HepG2 (cell line): Measurements from ENCODE around the gene RPRD1A. TPM values are rescaled to one million over a fixed set of nuclear protein-coding genes. Genes with fewer than 3 reads are reported as not detected.

ENCODE experiments used
- BRD4 ChIP-seq: sonication (generic); formaldehyde crosslinking; IDR thresholded peaks from 2 replicates; pipeline ENCODE4 v1.4.0; 2020; ENCODE audit warnings: missing genetic modification reagents
- CBFB ChIP-seq: sonication (generic); formaldehyde crosslinking; IDR thresholded peaks from 2 replicates; pipeline ENCODE4 v1.4.0; 2020; ENCODE audit warnings: missing genetic modification reagents
- FOXP1 ChIP-seq, 2 experiments: fragments of 450-650 bp in 1 of 2; IDR thresholded peaks; 2 replicates each; pipeline ENCODE4 v1.6.1; 2017 to 2018; ENCODE audit warnings: antibody characterized with exemption in 1 of 2
- GTF2F1 ChIP-seq: fragments of 150-350 bp; IDR thresholded peaks from 2 replicates; pipeline ENCODE4 v1.6.1; 2014; ENCODE audit warnings: low read length
- JARID2 ChIP-seq: sonication (generic); formaldehyde crosslinking; IDR thresholded peaks from 2 replicates; pipeline ENCODE4 v1.8.1; 2023; ENCODE audit warnings: missing genetic modification reagents, inconsistent platforms; ENCODE audit not compliant: insufficient replicate concordance
- KLF6 ChIP-seq: IDR thresholded peaks from 2 replicates; pipeline ENCODE4 v1.8.0; 2016; ENCODE audit warnings: missing biosample characterization, missing genetic modification reagents
- NFKB2 ChIP-seq: sonication (generic); formaldehyde crosslinking; IDR thresholded peaks from 2 replicates; pipeline ENCODE4 v1.4.0; 2020; ENCODE audit warnings: missing genetic modification reagents, borderline replicate concordance
- RFX3 ChIP-seq: IDR thresholded peaks from 2 replicates; pipeline ENCODE4 v1.6.1; 2016; ENCODE audit warnings: missing biosample characterization, missing genetic modification reagents
- ZNF274 ChIP-seq: sonication (generic); formaldehyde crosslinking; IDR thresholded peaks from 2 replicates; pipeline ENCODE4 v1.5.1; 2020; ENCODE audit warnings: mild to moderate bottlenecking, missing genetic modification reagents
- ZNF343 ChIP-seq: sonication (generic); formaldehyde crosslinking; IDR thresholded peaks from 2 replicates; pipeline ENCODE4 v1.4.0; 2020; ENCODE audit warnings: mild to moderate bottlenecking, missing genetic modification reagents
- ZNF367 ChIP-seq: sonication (generic); formaldehyde crosslinking; IDR thresholded peaks from 2 replicates; pipeline ENCODE4 v1.4.0; 2020; ENCODE audit warnings: missing genetic modification reagents, borderline replicate concordance
- ZNF441 ChIP-seq: sonication (generic); formaldehyde crosslinking; IDR thresholded peaks from 2 replicates; pipeline ENCODE4 v1.7.0; 2021; ENCODE audit warnings: missing genetic modification reagents, borderline replicate concordance
- ZNF496 ChIP-seq: sonication (generic); formaldehyde crosslinking; IDR thresholded peaks from 2 replicates; pipeline ENCODE4 v1.8.1; 2023; ENCODE audit warnings: mild to moderate bottlenecking, moderate library complexity, missing genetic modification reagents; ENCODE audit not compliant: insufficient replicate concordance
- ZNF660 ChIP-seq: sonication (generic); formaldehyde crosslinking; IDR thresholded peaks from 2 replicates; pipeline ENCODE4 v1.5.1; 2020; ENCODE audit warnings: mild to moderate bottlenecking, low read depth, missing genetic modification reagents, borderline replicate concordance
- ZNF670 ChIP-seq: sonication (generic); formaldehyde crosslinking; IDR thresholded peaks from 2 replicates; pipeline ENCODE4 v1.8.0; 2022; ENCODE audit warnings: mild to moderate bottlenecking, missing genetic modification reagents, borderline replicate concordance
- ZNF761 ChIP-seq: sonication (generic); formaldehyde crosslinking; conservative IDR thresholded peaks from 2 replicates; pipeline ENCODE4 v1.4.0; 2020; ENCODE audit warnings: mild to moderate bottlenecking, missing genetic modification reagents
- ZNF775 ChIP-seq: sonication (generic); formaldehyde crosslinking; IDR thresholded peaks from 2 replicates; pipeline ENCODE4 v1.4.0; 2020; ENCODE audit warnings: missing genetic modification reagents, mild to moderate bottlenecking, moderate library complexity, borderline replicate concordance
- ZNF781 ChIP-seq: sonication (generic); formaldehyde crosslinking; IDR thresholded peaks from 2 replicates; pipeline ENCODE4 v1.5.1; 2020; ENCODE audit warnings: borderline replicate concordance, mild to moderate bottlenecking, missing genetic modification reagents; ENCODE audit errors: not compliant biosample characterization
- ZNF788 ChIP-seq: sonication (generic); formaldehyde crosslinking; IDR thresholded peaks from 2 replicates; pipeline ENCODE4 v1.5.0; 2020; ENCODE audit warnings: mild to moderate bottlenecking, missing genetic modification reagents, borderline replicate concordance
- polyA plus RNA-seq, 8 experiments: library from polyadenylated mRNA; depleted of rRNA in 3 of 8; stranded (reverse) in 7 of 8; unstranded in 1 of 8; fragments of >200 nt; fragmentation: Illumina TruSeq in 4 of 8; extraction: Trizol in 4 of 8; gene quantifications; 2 replicates each; pipeline versions ENCODE4 v1.2.1 to v1.2.3, GENCODE V29; 2011 to 2016; ENCODE audit warnings: low read depth in 4 of 8, missing spikeins in 1 of 8, mixed read lengths in 1 of 8; ENCODE audit not compliant: insufficient read depth in 1 of 8
- total RNA-seq, 5 experiments: library from RNA; depleted of rRNA; stranded (reverse); fragments of >200 nt; fragmentation: Illumina TruSeq; extraction: Trizol; gene quantifications; 2 replicates each; pipeline ENCODE4 v1.2.3, GENCODE V29; 2016; ENCODE audit warnings: low read depth in 1 of 5
- TF ChIP-seq, protein P1 (sequence below): sonication (generic); formaldehyde crosslinking; IDR thresholded peaks from 2 replicates; pipeline ENCODE4 v1.5.0; 2020; ENCODE audit warnings: mild to moderate bottlenecking, missing genetic modification reagents, moderate library complexity
- TF ChIP-seq, protein P2 (sequence below): sonication (generic); formaldehyde crosslinking; IDR thresholded peaks from 2 replicates; pipeline ENCODE4 v1.4.0; 2020; ENCODE audit warnings: low read depth, mild to moderate bottlenecking, missing genetic modification reagents
- TF ChIP-seq, protein P3 (sequence below): sonication (generic); formaldehyde crosslinking; IDR thresholded peaks from 2 replicates; pipeline ENCODE4 v1.5.0; 2020; ENCODE audit warnings: missing genetic modification reagents
- TF ChIP-seq, protein P4 (sequence below): sonication (generic); formaldehyde crosslinking; IDR thresholded peaks from 2 replicates; pipeline ENCODE4 v1.9.0; 2022; ENCODE audit warnings: low read depth, missing genetic modification reagents

Gene RPRD1A
- total and polyA plus RNA-seq, 2 of the 13 experiments (the other 11 are each of a cell fraction or from before 2014, with no cell fraction given) = 42.5 to 78.2 TPM

DNA sequence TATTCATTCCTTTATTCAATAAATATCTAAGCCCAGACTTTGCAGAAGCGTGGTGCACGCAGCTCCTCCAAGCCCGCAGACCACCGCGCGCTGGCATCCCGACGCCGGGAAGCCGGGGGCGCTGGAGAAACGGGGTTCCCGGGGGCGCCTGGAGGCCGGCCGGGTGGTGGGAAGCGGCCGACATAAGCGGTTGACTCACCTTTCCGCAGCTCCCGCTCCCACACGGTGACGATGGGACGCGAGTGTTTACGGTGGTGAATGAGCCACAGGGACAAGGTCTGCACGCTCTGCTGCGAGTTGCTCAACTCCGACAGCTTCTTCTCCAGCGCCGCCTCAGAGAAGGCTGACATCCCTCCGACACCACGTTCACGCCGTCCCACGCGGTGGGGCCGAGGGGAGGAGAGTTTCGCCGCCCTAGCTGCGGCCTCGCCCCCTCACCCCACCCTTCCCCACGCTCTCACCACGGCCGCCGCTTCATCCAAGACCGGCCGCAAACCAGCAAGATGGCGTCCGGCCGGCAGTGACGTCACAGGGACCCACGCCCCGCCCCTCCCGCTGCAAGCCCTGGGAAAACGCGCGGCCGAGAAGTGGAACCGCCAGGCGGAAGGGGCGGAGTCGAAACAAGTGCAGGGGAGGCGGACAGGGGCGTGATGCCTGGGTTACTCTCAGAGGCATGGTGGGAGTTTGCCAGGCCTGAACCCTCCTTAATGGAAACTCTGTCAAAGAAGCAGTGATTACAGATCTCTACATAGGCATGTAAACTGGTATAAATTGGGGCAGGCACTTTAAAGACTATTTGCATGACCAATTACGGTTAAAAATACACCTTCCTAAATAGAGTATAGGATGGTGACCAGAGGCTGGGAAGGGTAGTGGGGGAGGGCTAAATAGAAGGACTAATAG, at the start of gene RPRD1A (continued):
- TF ChIP-seq, protein P1, sequence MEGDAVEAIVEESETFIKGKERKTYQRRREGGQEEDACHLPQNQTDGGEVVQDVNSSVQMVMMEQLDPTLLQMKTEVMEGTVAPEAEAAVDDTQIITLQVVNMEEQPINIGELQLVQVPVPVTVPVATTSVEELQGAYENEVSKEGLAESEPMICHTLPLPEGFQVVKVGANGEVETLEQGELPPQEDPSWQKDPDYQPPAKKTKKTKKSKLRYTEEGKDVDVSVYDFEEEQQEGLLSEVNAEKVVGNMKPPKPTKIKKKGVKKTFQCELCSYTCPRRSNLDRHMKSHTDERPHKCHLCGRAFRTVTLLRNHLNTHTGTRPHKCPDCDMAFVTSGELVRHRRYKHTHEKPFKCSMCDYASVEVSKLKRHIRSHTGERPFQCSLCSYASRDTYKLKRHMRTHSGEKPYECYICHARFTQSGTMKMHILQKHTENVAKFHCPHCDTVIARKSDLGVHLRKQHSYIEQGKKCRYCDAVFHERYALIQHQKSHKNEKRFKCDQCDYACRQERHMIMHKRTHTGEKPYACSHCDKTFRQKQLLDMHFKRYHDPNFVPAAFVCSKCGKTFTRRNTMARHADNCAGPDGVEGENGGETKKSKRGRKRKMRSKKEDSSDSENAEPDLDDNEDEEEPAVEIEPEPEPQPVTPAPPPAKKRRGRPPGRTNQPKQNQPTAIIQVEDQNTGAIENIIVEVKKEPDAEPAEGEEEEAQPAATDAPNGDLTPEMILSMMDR = 0 out of 2 replicates have a peak, but pooled peaks have one; percentile 19
- peak; percentile 66; the same call in 1 of the 2 replicates for TF ChIP-seq ZNF441
- TF ChIP-seq CBFB (CRISPR knock-in tag) = peak; percentile 78; the same call in 1 of the 2 replicates
- TF ChIP-seq KLF6 (CRISPR knock-in tag) = no peak
- TF ChIP-seq ZNF496 (CRISPR knock-in tag) = no peak
- TF ChIP-seq BRD4 (CRISPR knock-in tag) = peak; percentile 26; the same call in 1 of the 2 replicates
- TF ChIP-seq ZNF670 (CRISPR knock-in tag) = no peak
- TF ChIP-seq ZNF781 = peak; percentile 23
- TF ChIP-seq, protein P2, sequence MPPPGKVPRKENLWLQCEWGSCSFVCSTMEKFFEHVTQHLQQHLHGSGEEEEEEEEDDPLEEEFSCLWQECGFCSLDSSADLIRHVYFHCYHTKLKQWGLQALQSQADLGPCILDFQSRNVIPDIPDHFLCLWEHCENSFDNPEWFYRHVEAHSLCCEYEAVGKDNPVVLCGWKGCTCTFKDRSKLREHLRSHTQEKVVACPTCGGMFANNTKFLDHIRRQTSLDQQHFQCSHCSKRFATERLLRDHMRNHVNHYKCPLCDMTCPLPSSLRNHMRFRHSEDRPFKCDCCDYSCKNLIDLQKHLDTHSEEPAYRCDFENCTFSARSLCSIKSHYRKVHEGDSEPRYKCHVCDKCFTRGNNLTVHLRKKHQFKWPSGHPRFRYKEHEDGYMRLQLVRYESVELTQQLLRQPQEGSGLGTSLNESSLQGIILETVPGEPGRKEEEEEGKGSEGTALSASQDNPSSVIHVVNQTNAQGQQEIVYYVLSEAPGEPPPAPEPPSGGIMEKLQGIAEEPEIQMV = no peak
- TF ChIP-seq ZNF761 (CRISPR knock-in tag) = 0 out of 2 replicates have a peak, but pooled peaks have one; percentile 28
- peak; percentile 70; the same call in 1 of the 2 replicates for TF ChIP-seq ZNF274 (CRISPR knock-in tag)
- no peak for TF ChIP-seq JARID2
- TF ChIP-seq, protein P3, sequence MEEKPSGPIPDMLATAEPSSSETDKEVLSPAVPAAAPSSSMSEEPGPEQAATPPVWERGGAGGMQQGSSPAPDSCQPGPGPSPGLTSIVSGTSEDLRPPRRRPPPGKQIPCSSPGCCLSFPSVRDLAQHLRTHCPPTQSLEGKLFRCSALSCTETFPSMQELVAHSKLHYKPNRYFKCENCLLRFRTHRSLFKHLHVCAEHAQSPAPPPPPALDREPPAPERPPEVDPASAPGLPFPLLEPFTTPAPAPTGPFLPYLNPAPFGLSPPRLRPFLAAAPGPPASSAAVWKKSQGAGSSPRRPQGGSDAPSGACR = peak; percentile 85
- TF ChIP-seq ZNF343 (CRISPR knock-in tag) = 0 out of 2 replicates have a peak, but pooled peaks have one; percentile 44
- TF ChIP-seq ZNF660 (CRISPR knock-in tag) = no peak
- TF ChIP-seq GTF2F1 = no peak
- TF ChIP-seq RFX3 (CRISPR knock-in tag) = no peak
- no peak for TF ChIP-seq FOXP1 (IDR thresholded peaks at IDR 0.05)
- TF ChIP-seq FOXP1 (CRISPR knock-in tag; IDR thresholded peaks at IDR 0.05) = 0 out of 2 replicates have a peak, but pooled peaks have one; percentile 6
- TF ChIP-seq, protein P4, sequence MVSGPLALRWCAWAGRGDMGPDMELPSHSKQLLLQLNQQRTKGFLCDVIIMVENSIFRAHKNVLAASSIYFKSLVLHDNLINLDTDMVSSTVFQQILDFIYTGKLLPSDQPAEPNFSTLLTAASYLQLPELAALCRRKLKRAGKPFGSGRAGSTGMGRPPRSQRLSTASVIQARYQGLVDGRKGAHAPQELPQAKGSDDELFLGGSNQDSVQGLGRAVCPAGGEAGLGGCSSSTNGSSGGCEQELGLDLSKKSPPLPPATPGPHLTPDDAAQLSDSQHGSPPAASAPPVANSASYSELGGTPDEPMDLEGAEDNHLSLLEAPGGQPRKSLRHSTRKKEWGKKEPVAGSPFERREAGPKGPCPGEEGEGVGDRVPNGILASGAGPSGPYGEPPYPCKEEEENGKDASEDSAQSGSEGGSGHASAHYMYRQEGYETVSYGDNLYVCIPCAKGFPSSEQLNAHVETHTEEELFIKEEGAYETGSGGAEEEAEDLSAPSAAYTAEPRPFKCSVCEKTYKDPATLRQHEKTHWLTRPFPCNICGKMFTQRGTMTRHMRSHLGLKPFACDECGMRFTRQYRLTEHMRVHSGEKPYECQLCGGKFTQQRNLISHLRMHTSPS (CRISPR knock-in tag) = no peak
- TF ChIP-seq NFKB2 (CRISPR knock-in tag) = peak; percentile 74; the same call in 1 of the 2 replicates
- TF ChIP-seq ZNF367 (CRISPR knock-in tag) = peak; percentile 30; the same call in 1 of the 2 replicates
- TF ChIP-seq ZNF775 (CRISPR knock-in tag) = no peak
- no peak; the same call in 1 of the 2 replicates for TF ChIP-seq ZNF788
